ENCODE measurements around the gene TNKS2.

DNA sequence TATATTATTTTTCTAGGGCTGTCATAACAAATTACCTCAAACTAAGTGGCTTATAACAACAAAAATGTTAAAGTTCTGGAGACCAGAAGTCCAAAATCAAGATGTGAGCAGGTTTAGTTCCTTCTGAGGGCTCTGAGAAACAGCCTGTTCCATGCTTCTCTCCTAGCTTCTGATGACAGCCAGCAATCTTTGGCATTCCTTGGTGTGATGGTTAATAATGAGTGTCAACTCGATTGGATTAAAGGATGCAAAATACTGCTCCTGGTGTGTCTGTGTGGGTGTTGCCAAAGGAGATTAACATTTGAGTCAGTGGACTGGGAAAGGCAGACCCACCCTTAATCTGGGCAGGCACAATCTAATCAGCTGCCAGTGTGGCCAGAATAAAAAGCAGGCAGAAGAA lies 26.3 kb upstream of the TNKS2 start:
- TF ChIP-seq, protein P1, sequence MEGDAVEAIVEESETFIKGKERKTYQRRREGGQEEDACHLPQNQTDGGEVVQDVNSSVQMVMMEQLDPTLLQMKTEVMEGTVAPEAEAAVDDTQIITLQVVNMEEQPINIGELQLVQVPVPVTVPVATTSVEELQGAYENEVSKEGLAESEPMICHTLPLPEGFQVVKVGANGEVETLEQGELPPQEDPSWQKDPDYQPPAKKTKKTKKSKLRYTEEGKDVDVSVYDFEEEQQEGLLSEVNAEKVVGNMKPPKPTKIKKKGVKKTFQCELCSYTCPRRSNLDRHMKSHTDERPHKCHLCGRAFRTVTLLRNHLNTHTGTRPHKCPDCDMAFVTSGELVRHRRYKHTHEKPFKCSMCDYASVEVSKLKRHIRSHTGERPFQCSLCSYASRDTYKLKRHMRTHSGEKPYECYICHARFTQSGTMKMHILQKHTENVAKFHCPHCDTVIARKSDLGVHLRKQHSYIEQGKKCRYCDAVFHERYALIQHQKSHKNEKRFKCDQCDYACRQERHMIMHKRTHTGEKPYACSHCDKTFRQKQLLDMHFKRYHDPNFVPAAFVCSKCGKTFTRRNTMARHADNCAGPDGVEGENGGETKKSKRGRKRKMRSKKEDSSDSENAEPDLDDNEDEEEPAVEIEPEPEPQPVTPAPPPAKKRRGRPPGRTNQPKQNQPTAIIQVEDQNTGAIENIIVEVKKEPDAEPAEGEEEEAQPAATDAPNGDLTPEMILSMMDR (conservative IDR thresholded peaks at IDR 0.05), result no peak
- TF ChIP-seq EZH2 (IDR thresholded peaks at IDR 0.05; ENCODE audit: low read depth), result no peak
